Activated B cell treated with CpG ODN at 0.5 μM for 24 hours (primary cell): ENCODE results near the gene SLC6A4. TPM values are rescaled to one million over a fixed set of nuclear protein-coding genes. Genes with fewer than 3 reads are reported as not detected.

Experiments used
- ATAC-seq: fragments of 200-7000 bp; cut with Tn5 transposase; one replicate; pipeline ENCODE4 v1.10.0; 2021; ENCODE audit warnings: low read depth, mild to moderate bottlenecking, moderate library complexity
- CTCF ChIA-PET: fragments of 350-600 bp; sonication (Branson Sonifier 250); formaldehyde crosslinking; loops from one replicate; lab custom pipeline; 2021; ENCODE audit warnings: antibody characterized with exemption; lab: Charles Lee
- POLR2A ChIA-PET: fragments of 350-600 bp; sonication (Branson Sonifier 250); formaldehyde crosslinking; loops from one replicate; lab custom pipeline; 2021; ENCODE audit warnings: antibody characterized with exemption; lab: Charles Lee
- DNase-seq: peaks from one replicate; pipeline ENCODE4 v3.0.0; 2022
- H3K27ac Mint-ChIP-seq: one replicate; pipeline ENCODE4 v1.8.0; 2020; ENCODE audit warnings: mixed read lengths
- H3K27me3 Mint-ChIP-seq: one replicate; pipeline ENCODE4 v1.8.0; 2021; ENCODE audit warnings: mixed read lengths
- H3K36me3 Mint-ChIP-seq: one replicate; pipeline ENCODE4 v1.8.0; 2021; ENCODE audit warnings: low read depth, mixed read lengths
- H3K4me1 Mint-ChIP-seq: one replicate; pipeline ENCODE4 v1.8.0; 2021; ENCODE audit warnings: mixed read lengths
- H3K4me3 Mint-ChIP-seq: one replicate; pipeline ENCODE4 v1.8.0; 2020; ENCODE audit warnings: mild to moderate bottlenecking, mixed read lengths
- H3K9me3 Mint-ChIP-seq: one replicate; pipeline ENCODE4 v1.8.0; 2020; ENCODE audit warnings: mixed read lengths
- intact Hi-C: fragments of 100-400 bp; cut with micrococcal nuclease; formaldehyde crosslinking; loops from one replicate; pipeline ENCODE4 v1.15.1; 2024
- total RNA-seq: library from RNA; stranded (reverse); gene quantifications from 2 replicates; pipeline ENCODE4 v1.2.3, GENCODE V29; 2022
- TF ChIP-seq, protein P1 (sequence below): fragments of 200-600 bp; IDR thresholded peaks from one replicate; pipeline ENCODE4 v1.8.0; 2022; ENCODE audit warnings: antibody characterized with exemption, mild to moderate bottlenecking

The SLC6A4 gene
- total RNA-seq, 1 donor from 2014 or later = not detected

DNA sequence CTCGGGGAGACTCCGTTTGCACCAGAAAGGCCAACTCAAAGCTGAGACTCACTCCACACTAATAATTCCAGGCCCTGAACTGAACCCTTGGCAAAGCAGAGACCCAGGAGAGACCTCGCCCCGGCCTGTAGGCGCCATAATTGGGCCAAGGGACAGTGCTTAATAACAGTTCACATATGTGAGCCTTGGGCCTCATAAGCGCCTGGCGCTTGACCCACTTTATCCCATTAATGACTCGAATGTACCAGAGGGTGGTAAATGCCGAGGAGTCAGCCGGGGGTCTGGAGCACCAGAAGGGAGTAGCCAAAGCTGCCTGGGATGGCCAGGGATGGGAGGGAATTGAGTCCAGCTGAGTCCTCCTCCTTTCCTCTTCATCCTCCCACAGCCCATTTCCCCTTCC is 24.6 kb downstream of the SLC6A4 start:
- CTCF ChIA-PET = no interaction called here
- Mint-ChIP-seq H3K4me3 (no peak overlapping the region), H3K27ac (no peak overlapping the region), H3K36me3 (no peaks in the 10 kb centered on the region), H3K4me1 (peaks cover 9% of the 10 kb centered on the region), H3K9me3 (no peaks in the 10 kb centered on the region), H3K27me3 (peaks cover 7% of the 10 kb centered on the region)
- ATAC-seq (no peak), DNase-seq (no peak)
- POLR2A ChIA-PET = no interaction called here
- TF ChIP-seq, protein P1, sequence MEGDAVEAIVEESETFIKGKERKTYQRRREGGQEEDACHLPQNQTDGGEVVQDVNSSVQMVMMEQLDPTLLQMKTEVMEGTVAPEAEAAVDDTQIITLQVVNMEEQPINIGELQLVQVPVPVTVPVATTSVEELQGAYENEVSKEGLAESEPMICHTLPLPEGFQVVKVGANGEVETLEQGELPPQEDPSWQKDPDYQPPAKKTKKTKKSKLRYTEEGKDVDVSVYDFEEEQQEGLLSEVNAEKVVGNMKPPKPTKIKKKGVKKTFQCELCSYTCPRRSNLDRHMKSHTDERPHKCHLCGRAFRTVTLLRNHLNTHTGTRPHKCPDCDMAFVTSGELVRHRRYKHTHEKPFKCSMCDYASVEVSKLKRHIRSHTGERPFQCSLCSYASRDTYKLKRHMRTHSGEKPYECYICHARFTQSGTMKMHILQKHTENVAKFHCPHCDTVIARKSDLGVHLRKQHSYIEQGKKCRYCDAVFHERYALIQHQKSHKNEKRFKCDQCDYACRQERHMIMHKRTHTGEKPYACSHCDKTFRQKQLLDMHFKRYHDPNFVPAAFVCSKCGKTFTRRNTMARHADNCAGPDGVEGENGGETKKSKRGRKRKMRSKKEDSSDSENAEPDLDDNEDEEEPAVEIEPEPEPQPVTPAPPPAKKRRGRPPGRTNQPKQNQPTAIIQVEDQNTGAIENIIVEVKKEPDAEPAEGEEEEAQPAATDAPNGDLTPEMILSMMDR = no peak
- intact Hi-C loops = no loop called here

DNA sequence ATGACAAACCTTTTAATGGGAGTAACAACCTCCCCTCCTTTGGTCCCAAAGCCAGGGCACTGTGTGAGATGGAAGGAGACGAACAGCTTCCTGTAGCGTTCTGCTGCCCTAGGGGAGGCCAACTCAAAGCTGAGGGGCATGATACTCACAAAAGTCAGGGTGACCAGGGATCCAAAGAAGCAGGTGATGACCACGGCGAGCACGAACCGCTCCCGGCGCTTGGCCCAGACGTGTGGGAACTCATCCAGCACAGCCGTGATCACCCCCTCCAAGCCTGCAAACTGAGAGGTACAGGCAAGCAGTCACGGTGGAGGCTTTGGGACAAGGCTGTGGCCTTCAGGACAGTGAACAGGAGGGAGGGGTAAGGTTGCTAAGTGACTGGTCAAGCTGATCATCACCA is 25.1 kb downstream of the SLC6A4 start:
- TF ChIP-seq, protein P1 = no peak
- Mint-ChIP-seq H3K4me3 (no peak overlapping the region), H3K27ac (no peak overlapping the region), H3K36me3 (no peaks in the 10 kb centered on the region), H3K9me3 (no peaks in the 10 kb centered on the region), H3K27me3 (peaks cover 9% of the 10 kb centered on the region), H3K4me1 (peaks cover 9% of the 10 kb centered on the region)
- ATAC-seq (no peak), DNase-seq (no peak)
- intact Hi-C loops = no loop called here
- ChIA-PET CTCF (no interaction called here), POLR2A (no interaction called here)

DNA sequence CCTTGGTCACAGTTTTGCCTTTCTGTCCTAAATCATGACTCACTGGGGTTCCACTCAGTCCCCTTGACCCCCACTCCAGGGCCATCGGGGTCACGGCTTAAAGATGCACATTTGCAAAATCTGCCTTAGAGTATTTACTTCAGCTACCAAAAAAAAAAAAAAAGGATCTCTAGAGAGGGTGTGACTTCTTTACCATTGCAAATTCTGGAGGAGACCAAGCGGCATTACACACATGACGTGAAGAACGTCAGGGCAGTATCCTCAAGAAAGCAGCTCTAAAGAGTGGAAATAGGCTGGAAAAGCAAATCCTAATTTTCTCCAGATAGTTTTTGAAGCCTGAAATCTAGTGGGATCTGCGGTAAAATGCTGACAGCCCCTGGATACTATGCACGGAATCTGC is 25.6 kb downstream of the SLC6A4 start:
- H3K27ac Mint-ChIP-seq = no peak overlapping the region

DNA sequence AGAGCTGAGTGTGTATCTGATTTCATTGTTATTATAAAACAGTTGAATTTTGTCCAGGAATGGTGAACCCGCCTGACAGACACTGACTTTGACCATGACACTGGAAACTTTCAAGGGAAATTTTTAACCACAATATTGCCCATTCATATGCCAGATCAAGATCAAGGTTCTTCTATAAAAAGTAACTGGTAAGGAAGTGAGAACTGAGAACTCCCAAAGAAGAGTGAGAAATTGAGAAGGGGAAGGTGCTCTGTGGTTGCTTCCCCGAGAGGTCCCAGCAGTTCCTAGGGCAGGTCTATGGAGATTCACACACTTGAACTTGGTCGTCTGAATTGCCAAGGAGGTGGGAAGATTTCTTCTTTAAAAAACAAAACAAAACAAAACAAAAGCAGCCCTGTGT is 27.3 kb downstream of the SLC6A4 start:
- Mint-ChIP-seq H3K27ac (no peak overlapping the region), H3K9me3 (no peaks in the 10 kb centered on the region), H3K36me3 (no peaks in the 10 kb centered on the region), H3K27me3 (peaks cover 16% of the 10 kb centered on the region), H3K4me1 (peaks cover 9% of the 10 kb centered on the region), H3K4me3 (no peak overlapping the region)
- TF ChIP-seq, protein P1 = no peak
- intact Hi-C loops = no loop called here
- DNase-seq (no peak), ATAC-seq (no peak)
- ChIA-PET CTCF (no interaction called here), POLR2A (no interaction called here)

More for the DNA sequence above, 25.6 kb downstream of the SLC6A4 start:
- intact Hi-C loops = no loop called here
- no peaks in the 10 kb centered on the region for H3K9me3 Mint-ChIP-seq
- DNase-seq (no peak), ATAC-seq (no peak)
- TF ChIP-seq, protein P1 = no peak
- H3K4me3 Mint-ChIP-seq = no peak overlapping the region
- POLR2A ChIA-PET = no interaction called here
- CTCF ChIA-PET = no interaction called here
- peaks cover 9% of the 10 kb centered on the region for H3K4me1 Mint-ChIP-seq
- peaks cover 9% of the 10 kb centered on the region for H3K27me3 Mint-ChIP-seq
- H3K36me3 Mint-ChIP-seq = no peaks in the 10 kb centered on the region

DNA sequence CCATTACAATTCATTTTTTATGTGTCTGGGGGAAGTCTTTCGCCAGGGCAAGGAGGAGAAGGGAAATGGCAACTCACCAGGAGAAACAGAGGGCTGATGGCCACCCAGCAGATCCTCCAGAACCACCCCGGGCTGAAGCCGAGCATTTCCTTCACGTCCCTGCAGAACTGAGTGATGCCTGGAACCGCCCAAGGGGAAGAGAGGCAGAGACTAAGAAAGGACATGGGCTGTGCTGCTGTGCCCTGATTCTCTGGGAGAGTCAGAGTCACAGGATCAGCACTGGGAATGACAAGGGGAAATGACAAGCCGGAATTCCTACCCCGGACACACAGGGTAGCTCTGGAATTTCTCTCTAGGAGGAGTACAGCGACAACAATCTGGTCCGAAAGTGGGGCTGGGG is 27.8 kb downstream of the SLC6A4 start:
- intact Hi-C loops = no loop called here
- Mint-ChIP-seq H3K4me1 (peaks cover 5% of the 10 kb centered on the region), H3K4me3 (no peak overlapping the region), H3K27ac (no peak overlapping the region), H3K9me3 (no peaks in the 10 kb centered on the region), H3K36me3 (no peaks in the 10 kb centered on the region), H3K27me3 (peaks cover 21% of the 10 kb centered on the region)
- ATAC-seq (no peak), DNase-seq (no peak)
- ChIA-PET CTCF (no interaction called here), POLR2A (no interaction called here)
- TF ChIP-seq, protein P1 = no peak
